ENCODE results near the gene ACTN2.

Gene ACTN2

GRCh38 chr1:236774926-236775325, 88.6 kb downstream of the ACTN2 start:
- ATAC-seq = no peak
- no peak for DNase-seq

GRCh38 chr1:236779312-236779711, 93.0 kb downstream of the ACTN2 start:
- ATAC-seq = no peak
- DNase-seq = no peak

- ATAC-seq = no peak
- no peak for DNase-seq
Observed at GRCh38 chr1:236785477-236785876, 99.2 kb downstream of the ACTN2 start.

- ATAC-seq = no peak
- no peak for DNase-seq
Observed at GRCh38 chr1:236786453-236786852, 100.2 kb downstream of the ACTN2 start.

GRCh38 chr1:236794585-236795034, 108.3 kb downstream of the ACTN2 start:
- ATAC-seq (no peak), DNase-seq (no peak)

- ATAC-seq (peak; percentile 94), DNase-seq (peak; percentile 96)
Observed at GRCh38 chr1:236795035-236795756, 108.9 kb downstream of the ACTN2 start, which contains the start of gene MTR. Gene MTR (plus strand): TSS chr1:236795292. CDS start chr1:236795704, 412 bp downstream.

GRCh38 chr1:236795757-236796667, 109.7 kb downstream of the ACTN2 start:
- ATAC-seq (peak; percentile 53), DNase-seq (peak; percentile 84)

GRCh38 chr1:236799001-236799400, 112.7 kb downstream of the ACTN2 start:
- DNase-seq = no peak
- no peak for ATAC-seq

GRCh38 chr1:236800002-236800620, 113.8 kb downstream of the ACTN2 start:
- ATAC-seq (peak; percentile 31), DNase-seq (no peak)

GRCh38 chr1:236800623-236801022, 114.3 kb downstream of the ACTN2 start:
- DNase-seq = no peak
- no peak for ATAC-seq

GRCh38 chr1:236802264-236802663, 116.0 kb downstream of the ACTN2 start:
- ATAC-seq (no peak), DNase-seq (no peak)

GRCh38 chr1:236806634-236807033, 120.3 kb downstream of the ACTN2 start:
- ATAC-seq = peak; percentile 60
- no peak for DNase-seq

GRCh38 chr1:236808005-236808404, 121.7 kb downstream of the ACTN2 start:
- DNase-seq (no peak), ATAC-seq (no peak)

- ATAC-seq (no peak), DNase-seq (no peak)
Observed at GRCh38 chr1:236808564-236809130, 122.3 kb downstream of the ACTN2 start.

GRCh38 chr1:236809148-236809547, 122.8 kb downstream of the ACTN2 start:
- DNase-seq = no peak
- no peak for ATAC-seq

- DNase-seq (no peak), ATAC-seq (peak; percentile 72)
Observed at GRCh38 chr1:236810018-236810417, 123.7 kb downstream of the ACTN2 start.

GRCh38 chr1:236812334-236813030, 126.2 kb downstream of the ACTN2 start:
- DNase-seq (no peak), ATAC-seq (no peak)

Data from stimulated activated naive CD8-positive, alpha-beta T cell treated with anti-CD3 and anti-CD28 coated beads, Interleukin-15, Interleukin-2, amounts not matched to agents 100 U/mL and 50 U/mL, for 24 hours (primary cell).